BLaER1 (cell line): ENCODE data around the gene MATN1.

Experiments used
- H3K27ac ChIP-seq: shearing (Covaris generic); formaldehyde crosslinking; 2 replicates; pipeline ENCODE4 v1.8.1; 2022
- H3K27me3 ChIP-seq: shearing (Covaris generic); formaldehyde crosslinking; 2 replicates; pipeline ENCODE4 v1.8.1; 2022
- H3K36me3 ChIP-seq: shearing (Covaris generic); formaldehyde crosslinking; 2 replicates; pipeline ENCODE4 v1.8.1; 2022
- H3K4me1 ChIP-seq: shearing (Covaris generic); formaldehyde crosslinking; 2 replicates; pipeline ENCODE4 v1.8.1; 2022
- H3K4me2 ChIP-seq: shearing (Covaris generic); formaldehyde crosslinking; 2 replicates; pipeline ENCODE4 v1.8.1; 2022
- H3K4me3 ChIP-seq: shearing (Covaris generic); formaldehyde crosslinking; 2 replicates; pipeline ENCODE4 v1.8.1; 2022
- H3K9ac ChIP-seq: shearing (Covaris generic); formaldehyde crosslinking; 2 replicates; pipeline ENCODE4 v1.8.1; 2022
- H3K9me3 ChIP-seq: shearing (Covaris generic); formaldehyde crosslinking; 2 replicates; pipeline ENCODE4 v1.8.1; 2022
- H4K20me1 ChIP-seq: shearing (Covaris generic); formaldehyde crosslinking; 2 replicates; pipeline ENCODE4 v1.8.1; 2022
- Cebpa-rat ChIP-seq: shearing (Covaris generic); IDR thresholded peaks from 2 replicates; pipeline ENCODE4 v1.8.1; 2022

Gene MATN1

GRCh38 chr1:30668546-30669327 lies 54.6 kb downstream of the MATN1 start:
- H4K20me1 ChIP-seq: no peaks in the 10 kb centered on the region
- H3K4me2 ChIP-seq: peak overlapping the region; percentile 36; the same call in 1 of the 2 replicates
- H3K9me3 ChIP-seq: peaks cover 9% of the 10 kb centered on the region; the same call in 1 of the 2 replicates
- peaks cover 10% of the 10 kb centered on the region for H3K4me1 ChIP-seq
- H3K27ac ChIP-seq: no peak overlapping the region
- TF ChIP-seq Cebpa-rat: no peak
- no peaks in the 10 kb centered on the region for H3K36me3 ChIP-seq
- H3K4me3 ChIP-seq: no peak overlapping the region
- no peaks in the 10 kb centered on the region for H3K27me3 ChIP-seq
- H3K9ac ChIP-seq: no peak overlapping the region

GRCh38 chr1:30668024-30668423 lies 55.4 kb downstream of the MATN1 start:
- Histone ChIP-seq H3K4me3 (no peak overlapping the region), H3K4me2 (peak overlapping the region; percentile 36; the same call in 1 of the 2 replicates), H3K4me1 (peaks cover 10% of the 10 kb centered on the region), H3K36me3 (no peaks in the 10 kb centered on the region), H3K27me3 (no peaks in the 10 kb centered on the region), H3K27ac (no peak overlapping the region), H3K9ac (no peak overlapping the region), H3K9me3 (peaks cover 2% of the 10 kb centered on the region; the same call in 1 of the 2 replicates), H4K20me1 (no peaks in the 10 kb centered on the region)
- no peak for TF ChIP-seq Cebpa-rat

GRCh38 chr1:30666756-30667273 lies 56.6 kb downstream of the MATN1 start:
- no peak overlapping the region for H3K4me2 ChIP-seq
- H3K27ac ChIP-seq: no peak overlapping the region
- no peak overlapping the region for H3K9ac ChIP-seq
- no peaks in the 10 kb centered on the region for H3K9me3 ChIP-seq
- TF ChIP-seq Cebpa-rat: no peak
- H3K36me3 ChIP-seq: no peaks in the 10 kb centered on the region
- H3K4me1 ChIP-seq: peaks cover 10% of the 10 kb centered on the region
- H4K20me1 ChIP-seq: no peaks in the 10 kb centered on the region
- H3K4me3 ChIP-seq: no peak overlapping the region
- H3K27me3 ChIP-seq: no peaks in the 10 kb centered on the region

GRCh38 chr1:30665216-30666010 lies 58.0 kb downstream of the MATN1 start:
- no peaks in the 10 kb centered on the region for H3K36me3 ChIP-seq
- no peak for TF ChIP-seq Cebpa-rat
- no peaks in the 10 kb centered on the region for H3K27me3 ChIP-seq

GRCh38 chr1:30664103-30664755 lies 59.2 kb downstream of the MATN1 start:
- no peak for TF ChIP-seq Cebpa-rat
- no peak overlapping the region for H3K27ac ChIP-seq
- no peaks in the 10 kb centered on the region for H4K20me1 ChIP-seq
- H3K4me3 ChIP-seq: no peak overlapping the region
- H3K36me3 ChIP-seq: no peaks in the 10 kb centered on the region
- H3K9ac ChIP-seq: no peak overlapping the region
- no peak overlapping the region for H3K4me2 ChIP-seq
- peaks cover 15% of the 10 kb centered on the region for H3K4me1 ChIP-seq
- no peaks in the 10 kb centered on the region for H3K27me3 ChIP-seq
- no peaks in the 10 kb centered on the region for H3K9me3 ChIP-seq

More at GRCh38 chr1:30665216-30666010, 58.0 kb downstream of the MATN1 start:
- no peak overlapping the region for H3K4me3 ChIP-seq
- no peak overlapping the region for H3K27ac ChIP-seq
- no peak overlapping the region for H3K9ac ChIP-seq
- H4K20me1 ChIP-seq: no peaks in the 10 kb centered on the region
- H3K9me3 ChIP-seq: no peaks in the 10 kb centered on the region
- peaks cover 10% of the 10 kb centered on the region for H3K4me1 ChIP-seq
- H3K4me2 ChIP-seq: no peak overlapping the region

GRCh38 chr1:30663596-30664091 lies 59.7 kb downstream of the MATN1 start:
- H3K4me1 ChIP-seq: peaks cover 21% of the 10 kb centered on the region
- no peak for TF ChIP-seq Cebpa-rat
- H3K27me3 ChIP-seq: no peaks in the 10 kb centered on the region
- no peaks in the 10 kb centered on the region for H3K36me3 ChIP-seq
- H3K4me2 ChIP-seq: no peak overlapping the region
- H3K27ac ChIP-seq: no peak overlapping the region
- no peak overlapping the region for H3K9ac ChIP-seq
- no peak overlapping the region for H3K4me3 ChIP-seq
- H4K20me1 ChIP-seq: no peaks in the 10 kb centered on the region
- H3K9me3 ChIP-seq: no peaks in the 10 kb centered on the region

GRCh38 chr1:30662291-30662840 lies 61.0 kb downstream of the MATN1 start:
- Histone ChIP-seq H3K4me3 (no peak overlapping the region), H3K9me3 (no peaks in the 10 kb centered on the region), H3K9ac (no peak overlapping the region), H4K20me1 (no peaks in the 10 kb centered on the region), H3K27me3 (no peaks in the 10 kb centered on the region), H3K27ac (no peak overlapping the region), H3K36me3 (no peaks in the 10 kb centered on the region), H3K4me2 (no peak overlapping the region), H3K4me1 (peaks cover 15% of the 10 kb centered on the region)
- no peak for TF ChIP-seq Cebpa-rat

- H3K4me1 ChIP-seq: peaks cover 17% of the 10 kb centered on the region
- H3K9ac ChIP-seq: no peak overlapping the region
- H3K9me3 ChIP-seq: no peaks in the 10 kb centered on the region
- no peak overlapping the region for H3K27ac ChIP-seq
- no peaks in the 10 kb centered on the region for H4K20me1 ChIP-seq
- TF ChIP-seq Cebpa-rat: no peak
- H3K27me3 ChIP-seq: no peaks in the 10 kb centered on the region
- H3K4me3 ChIP-seq: no peak overlapping the region
- H3K36me3 ChIP-seq: no peaks in the 10 kb centered on the region
- no peak overlapping the region for H3K4me2 ChIP-seq
Measured at GRCh38 chr1:30661311-30661710, 62.1 kb downstream of the MATN1 start.
